ENCODE results near the gene CFAP58. TPM values are rescaled to one million over a fixed set of nuclear protein-coding genes. Genes with fewer than 3 reads are reported as not detected.

The CFAP58 gene
- total RNA-seq, 1 experiment from 2014 or later: 0.63 TPM

GRCh38 chr10:104501449-104501848 is 147.8 kb downstream of the CFAP58 start:
- Histone ChIP-seq H3K4me1 (ENCODE audit: insufficient read depth, low read length) (no peaks in the 10 kb centered on the region), H3K4me2 (ENCODE audit: insufficient read depth, insufficient read length, low read length) (no peak overlapping the region), H3K27me3 (ENCODE audit: insufficient read depth, low read length) (no peaks in the 10 kb centered on the region), H4K5ac (ENCODE audit: insufficient read length, low read depth, low read length) (no peak overlapping the region), H3K56ac (ENCODE audit: insufficient read length, low read depth, low read length) (no peak overlapping the region), H4K8ac (replicated peaks; ENCODE audit: insufficient read length, low read depth, low read length) (no peak overlapping the region), H4K20me1 (ENCODE audit: control insufficient read depth, insufficient read depth, insufficient read length) (no peaks in the 10 kb centered on the region), H3K9ac (ENCODE audit: extremely low read depth, insufficient read length, low read length) (no peak overlapping the region), H3K14ac (ENCODE audit: insufficient read depth, low read length) (no peak overlapping the region), H3K9me3 (ENCODE audit: control insufficient read depth, low read depth, low read length) (no peaks in the 10 kb centered on the region), H2AFZ (ENCODE audit: low read length) (no peak overlapping the region), H3K18ac (ENCODE audit: insufficient read length, low read depth, low read length) (no peak overlapping the region), H2BK15ac (ENCODE audit: low read depth, low read length) (no peak overlapping the region), H4K91ac (ENCODE audit: insufficient read length, low read depth, low read length) (no peak overlapping the region), H3K23ac (ENCODE audit: insufficient read length, low read depth, low read length) (no peak overlapping the region), H3K23me2 (ENCODE audit: insufficient read length, low read depth, low read length, poor library complexity, severe bottlenecking) (no peaks in the 10 kb centered on the region), H3K27ac (ENCODE audit: insufficient read length, low read depth, low read length) (no peak overlapping the region), H2BK20ac (ENCODE audit: low read depth, low read length, poor library complexity, severe bottlenecking) (no peak overlapping the region), H3K79me2 (ENCODE audit: insufficient read depth, low read length) (no peaks in the 10 kb centered on the region), H3T11ph (ENCODE audit: low read length) (no peak overlapping the region), H2BK5ac (ENCODE audit: insufficient read length, low read length) (no peak overlapping the region), H3K4ac (ENCODE audit: low read depth, low read length) (no peak overlapping the region), H2BK120ac (ENCODE audit: low read depth, low read length, poor library complexity, severe bottlenecking) (no peak overlapping the region), H3K79me1 (ENCODE audit: insufficient read depth, low read depth, low read length, poor library complexity, severe bottlenecking) (no peaks in the 10 kb centered on the region), H2AK5ac (ENCODE audit: insufficient read length, low read length) (no peak overlapping the region), H2BK12ac (ENCODE audit: insufficient read length, low read depth, low read length) (no peak overlapping the region)
- H3K4me1 Mint-ChIP-seq: peaks cover 18 to 37% of the 10 kb centered on the region in 2 experiments
- TF ChIP-seq CTCF (conservative IDR thresholded peaks at IDR 0.05): no peak
- no CpG with 5 or more reads among the region's 2 CpGs for WGBS (ENCODE audit: extremely low coverage, insufficient read length, low lambda C conversion rate)
- H3K27me3 Mint-ChIP-seq (ENCODE audit: low read depth): peaks cover 2% of the 10 kb centered on the region; the same call in 1 of the 2 replicates
- no peak for DNase-seq
- no peak overlapping the region for H3K27ac Mint-ChIP-seq
- no peaks in the 10 kb centered on the region; a peak in 1 of 7 replicates for H3K36me3 Mint-ChIP-seq (ENCODE audit: insufficient read depth in 1 of 3, low read depth in 3 of 3)
- peaks cover 0 to 6% of the 10 kb centered on the region in 2 experiments; a peak in 2 of 5 replicates for H3K9me3 Mint-ChIP-seq
- H3K4me3 Mint-ChIP-seq: no peak overlapping the region
